HFFc6 (cell line): ENCODE results near the gene SEC24B. TPM values are rescaled to one million over a fixed set of nuclear protein-coding genes. Genes with fewer than 3 reads are reported as not detected.

Experiments
- DNase-seq: peaks from one replicate; pipeline ENCODE4 v3.0.0-alpha.2; 2018
- H3K27ac Mint-ChIP-seq: 2 replicates; pipeline ENCODE4 v1.8.0; 2020; ENCODE audit warnings: mild to moderate bottlenecking, mixed read lengths
- H3K27me3 Mint-ChIP-seq: 2 replicates; pipeline ENCODE4 v1.8.0; 2021; ENCODE audit warnings: mild to moderate bottlenecking, moderate library complexity, mixed read lengths; ENCODE audit not compliant: insufficient read depth
- H3K36me3 Mint-ChIP-seq: 2 replicates; pipeline ENCODE4 v1.8.0; 2021; ENCODE audit warnings: low read depth, mixed read lengths
- H3K4me1 Mint-ChIP-seq: 2 replicates; pipeline ENCODE4 v1.8.0; 2020; ENCODE audit warnings: low read depth, mixed read lengths
- H3K4me3 Mint-ChIP-seq: 2 replicates; pipeline ENCODE4 v1.8.0; 2020; ENCODE audit warnings: mild to moderate bottlenecking, moderate library complexity, mixed read lengths
- H3K9me3 Mint-ChIP-seq: 2 replicates; pipeline ENCODE4 v1.8.0; 2020; ENCODE audit warnings: mild to moderate bottlenecking, mixed read lengths
- CTCF ChIP-seq: fragments of 200-600 bp; sonication (generic); IDR thresholded peaks from 2 replicates; pipeline ENCODE4 v1.5.0; 2021; ENCODE audit warnings: antibody characterized with exemption, mild to moderate bottlenecking
- total RNA-seq, 6 experiments: library from RNA; stranded (reverse); fragmentation: NEBNext Ultra II Directional; extraction: Animal tissue kit (Norgen Biotek cat#: 25700); gene quantifications; 2 replicates in 1 of 6; 3 replicates in 5 of 6; pipeline ENCODE4 v1.2.3, GENCODE V29; 2021

SEC24B gene
- total RNA-seq, 6 experiments from 2014 or later: 27.2 to 36.6 (median 31.8) TPM

GRCh38 chr4:109410226-109410625, 23.4 kb upstream of the SEC24B start:
- no peak for TF ChIP-seq CTCF
- no peaks in the 10 kb centered on the region; the same call in 1 of the 2 replicates for H3K27me3 Mint-ChIP-seq
- H3K4me1 Mint-ChIP-seq: peaks cover 23% of the 10 kb centered on the region
- no peak overlapping the region for H3K4me3 Mint-ChIP-seq
- no peaks in the 10 kb centered on the region for H3K9me3 Mint-ChIP-seq
- no peak for DNase-seq
- no peak overlapping the region for H3K27ac Mint-ChIP-seq
- H3K36me3 Mint-ChIP-seq: no peaks in the 10 kb centered on the region

- H3K36me3 Mint-ChIP-seq: no peaks in the 10 kb centered on the region
Observed at GRCh38 chr4:109410776-109411175, 22.8 kb upstream of the SEC24B start.

GRCh38 chr4:109411964-109412363, 21.7 kb upstream of the SEC24B start:
- no peak for DNase-seq
- no peak for TF ChIP-seq CTCF
- H3K4me1 Mint-ChIP-seq: peaks cover 23% of the 10 kb centered on the region
- H3K27me3 Mint-ChIP-seq: no peaks in the 10 kb centered on the region; the same call in 1 of the 2 replicates
- no peak overlapping the region for H3K4me3 Mint-ChIP-seq
- no peaks in the 10 kb centered on the region for H3K36me3 Mint-ChIP-seq
- H3K9me3 Mint-ChIP-seq: no peaks in the 10 kb centered on the region
- no peak overlapping the region for H3K27ac Mint-ChIP-seq

More at GRCh38 chr4:109410776-109411175, 22.8 kb upstream of the SEC24B start:
- Mint-ChIP-seq H3K27ac (no peak overlapping the region), H3K4me3 (no peak overlapping the region), H3K9me3 (no peaks in the 10 kb centered on the region), H3K4me1 (peaks cover 23% of the 10 kb centered on the region), H3K27me3 (no peaks in the 10 kb centered on the region; the same call in 1 of the 2 replicates)
- DNase-seq: no peak
- no peak for TF ChIP-seq CTCF

GRCh38 chr4:109412776-109413175, 20.8 kb upstream of the SEC24B start:
- peaks cover 23% of the 10 kb centered on the region for H3K4me1 Mint-ChIP-seq
- no peaks in the 10 kb centered on the region; the same call in none of the 2 replicates for H3K27me3 Mint-ChIP-seq
- no peak overlapping the region for H3K27ac Mint-ChIP-seq
- no peak overlapping the region for H3K4me3 Mint-ChIP-seq
- no peaks in the 10 kb centered on the region for H3K9me3 Mint-ChIP-seq
- no peak for DNase-seq
- no peak for TF ChIP-seq CTCF
- H3K36me3 Mint-ChIP-seq: no peaks in the 10 kb centered on the region

GRCh38 chr4:109414938-109415337, 18.7 kb upstream of the SEC24B start:
- no peak for DNase-seq
- no peak overlapping the region for H3K27ac Mint-ChIP-seq
- no peak for TF ChIP-seq CTCF
- H3K27me3 Mint-ChIP-seq: peaks cover 2% of the 10 kb centered on the region
- H3K9me3 Mint-ChIP-seq: no peaks in the 10 kb centered on the region
- H3K4me3 Mint-ChIP-seq: no peak overlapping the region
- H3K36me3 Mint-ChIP-seq: no peaks in the 10 kb centered on the region
- peaks cover 13% of the 10 kb centered on the region for H3K4me1 Mint-ChIP-seq

GRCh38 chr4:109418588-109418987, 15.0 kb upstream of the SEC24B start:
- Mint-ChIP-seq H3K9me3 (no peaks in the 10 kb centered on the region), H3K27me3 (peaks cover 3% of the 10 kb centered on the region), H3K4me1 (peaks cover 13% of the 10 kb centered on the region), H3K27ac (no peak overlapping the region), H3K4me3 (no peak overlapping the region), H3K36me3 (no peaks in the 10 kb centered on the region)
- DNase-seq: no peak
- TF ChIP-seq CTCF: no peak
